HG02610 (cell line): ENCODE data around the gene ATP4A.
"Not testable (repeated sequence)": the region's sequence is repeated elsewhere in the genome, so short reads cannot be mapped to it uniquely, and the experiment has no call there.

Experiments
- ATAC-seq: cut with Tn5 transposase; IDR thresholded peaks from one replicate; pipeline ENCODE4 v1.9.1; 2021; ENCODE audit warnings: mild to moderate bottlenecking, moderate library complexity; ENCODE audit not compliant: unreplicated experiment

ATP4A gene

DNA sequence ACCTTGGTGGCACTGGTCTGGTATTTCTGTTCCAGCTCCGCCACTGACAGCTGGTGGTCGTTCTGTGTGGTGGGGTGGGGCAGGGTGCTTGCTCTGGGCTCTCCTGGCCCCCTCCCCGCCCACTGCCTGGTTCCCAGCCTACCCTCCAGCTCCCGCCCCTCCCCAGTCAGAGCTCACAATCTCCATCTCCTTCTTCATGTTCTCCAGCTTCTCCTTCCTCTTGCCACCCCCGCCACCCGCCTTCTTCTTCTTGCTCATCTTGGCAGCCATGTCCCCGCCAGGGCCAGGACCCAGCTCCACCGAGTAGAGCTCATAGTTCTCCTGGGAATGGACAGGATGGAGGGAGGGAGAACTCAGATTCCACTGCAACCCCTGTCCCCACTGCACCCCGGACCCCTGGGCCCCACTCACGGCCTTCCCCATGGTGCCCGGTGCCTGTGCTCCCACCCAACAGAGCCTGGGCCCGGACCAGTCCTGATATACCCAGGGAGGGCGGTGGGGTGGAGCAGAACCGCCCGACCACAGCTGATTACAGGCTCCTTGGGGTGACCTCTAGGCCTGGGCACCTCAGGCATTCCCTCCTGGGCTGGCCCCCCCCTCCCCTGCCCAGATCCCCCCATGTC is at the start of gene ATP4A:
ATP4A (minus strand) TSS at position 452 of the 623 bp plus-strand sequence; CDS start at position 423, 29 bp downstream.
- no peak for ATAC-seq

DNA sequence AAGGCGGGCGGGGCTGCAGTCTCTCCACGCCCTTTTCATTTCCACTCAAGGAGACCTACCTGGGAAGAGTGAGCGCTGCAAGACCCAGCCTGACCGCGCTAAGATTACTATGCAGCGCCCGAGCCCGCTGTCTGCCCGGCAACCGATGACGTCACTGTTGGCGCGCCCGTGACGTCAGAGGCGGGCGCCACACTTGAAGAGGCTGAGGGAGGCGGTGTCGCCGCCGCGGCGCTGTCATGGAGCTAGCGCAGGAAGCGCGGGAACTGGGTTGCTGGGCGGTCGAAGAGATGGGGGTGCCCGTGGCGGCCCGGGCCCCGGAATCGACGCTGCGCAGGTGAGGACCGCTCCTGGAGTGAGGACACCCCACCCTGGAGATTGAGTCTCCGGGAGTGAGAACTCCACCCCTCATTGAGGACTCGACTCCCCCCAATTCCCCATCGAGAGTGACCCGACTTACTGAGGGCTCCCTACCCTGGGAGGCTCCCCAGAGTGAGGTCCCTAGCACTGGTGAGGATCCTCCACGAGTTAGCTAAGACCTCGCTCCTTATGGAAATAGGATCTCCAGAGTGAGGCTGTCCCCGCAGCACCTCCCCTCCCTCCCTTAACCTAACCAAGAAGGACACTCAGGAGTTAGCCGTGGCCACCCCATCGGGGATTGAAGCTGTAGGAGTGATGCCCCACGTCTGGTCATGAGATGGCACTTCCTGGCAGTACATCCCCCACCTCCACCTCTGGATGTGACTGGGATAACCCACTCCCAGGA is 49.3 kb upstream of the ATP4A start, which contains the start of gene HAUS5:
HAUS5 (plus strand) TSS at position 177 of the 763 bp plus-strand sequence; CDS start at position 237, 60 bp downstream.
- peak; percentile 70 for ATAC-seq

DNA sequence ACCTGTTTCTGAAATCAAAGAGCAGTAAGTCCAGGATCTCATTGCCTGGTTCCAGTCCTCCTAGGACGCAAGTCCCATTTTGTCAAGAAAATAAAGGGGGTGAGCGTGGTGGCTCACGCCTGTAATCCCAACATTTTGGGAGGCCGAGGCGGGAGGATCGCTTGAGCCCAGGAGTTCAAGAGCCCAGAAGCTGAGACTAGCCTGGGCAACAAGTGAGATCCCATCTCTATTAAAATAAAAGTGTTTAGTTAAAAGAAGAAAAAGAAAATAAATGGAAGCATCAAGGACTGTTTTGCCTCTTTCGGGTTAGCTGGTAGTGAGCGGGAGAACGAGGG is 48.7 kb upstream of the ATP4A start:
- no peak for ATAC-seq

DNA sequence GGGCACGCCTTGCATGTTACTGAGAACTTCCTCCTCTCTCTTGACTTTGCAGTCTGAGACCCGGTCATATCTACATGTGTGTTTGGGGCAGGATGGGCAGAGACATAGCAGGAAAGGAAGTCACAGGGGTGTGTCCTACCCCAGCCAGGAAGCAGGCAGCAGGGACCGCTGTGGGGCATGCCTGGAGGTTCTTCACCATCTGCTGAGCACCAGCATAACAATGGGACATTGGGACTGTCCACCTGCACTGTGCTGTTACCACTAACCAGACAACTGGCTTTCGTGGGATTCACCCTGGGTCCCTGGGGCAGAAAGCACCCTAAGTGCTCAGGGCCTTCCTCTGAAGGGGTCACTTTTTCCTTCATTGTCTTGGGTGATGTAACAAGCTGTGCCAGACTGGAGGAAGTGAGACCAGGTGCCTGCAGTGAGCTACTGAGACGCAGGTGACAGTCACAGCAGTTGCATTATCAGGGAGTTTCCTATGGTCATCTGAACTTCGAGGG is 46.4 kb upstream of the ATP4A start:
- peak; percentile 42 for ATAC-seq

DNA sequence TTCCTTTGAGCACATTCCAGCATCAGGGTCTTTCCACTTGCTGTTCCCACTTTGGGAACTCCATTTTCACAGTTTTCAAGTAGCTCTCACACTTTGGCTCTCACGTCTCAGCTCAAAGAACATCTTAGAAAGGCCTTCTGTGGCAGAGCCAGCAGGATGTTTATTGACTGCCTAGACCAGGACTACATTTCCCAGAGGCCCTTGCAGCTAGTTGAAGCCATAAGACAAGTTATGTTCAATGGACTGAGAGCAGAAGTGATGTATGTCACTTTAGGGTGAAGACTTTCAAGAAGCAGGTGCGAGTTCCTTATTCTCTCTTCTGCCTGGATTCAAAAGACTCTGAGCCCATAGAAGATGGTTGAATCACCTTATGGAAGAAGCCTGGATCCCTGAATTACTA is 44.8 kb upstream of the ATP4A start:
- ATAC-seq, result no peak

DNA sequence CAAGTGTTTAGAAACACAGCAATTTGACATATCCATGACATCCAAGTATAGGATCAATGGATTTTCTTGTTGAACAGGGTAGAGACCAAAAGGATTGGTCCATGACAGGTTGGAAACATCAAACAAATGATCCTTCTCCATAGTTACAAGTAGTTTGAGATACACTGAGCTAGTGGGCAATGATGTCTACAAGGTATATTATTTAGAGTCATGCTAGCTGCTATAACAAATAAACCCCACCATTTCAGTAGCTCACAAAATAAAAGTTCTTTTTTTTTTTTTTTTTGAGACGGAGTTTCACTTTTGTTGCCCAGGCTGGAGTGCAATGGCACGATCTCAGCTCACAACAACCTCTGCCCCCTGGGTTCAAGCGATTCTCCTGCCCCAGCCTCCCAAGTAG is 44.2 kb upstream of the ATP4A start:
- no peak for ATAC-seq

DNA sequence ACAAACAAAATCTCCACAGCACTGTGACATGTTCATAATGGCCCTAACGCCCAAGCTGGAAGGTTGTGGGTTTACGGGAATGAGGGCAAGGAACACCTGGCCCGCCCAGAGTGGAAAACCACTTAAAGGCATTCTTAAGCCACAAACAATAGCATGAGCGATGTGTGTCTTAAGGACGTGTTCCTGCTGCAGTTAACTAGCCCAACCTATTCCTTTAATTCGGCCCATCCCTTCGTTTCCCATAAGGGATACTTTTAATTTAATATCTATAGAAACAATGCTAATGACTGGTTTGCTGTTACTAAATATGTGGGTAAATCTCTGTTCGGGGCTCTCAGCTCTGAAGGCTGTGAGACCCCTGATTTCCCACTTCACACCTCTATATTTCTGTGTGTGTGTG is 43.7 kb upstream of the ATP4A start:
- not testable (repeated sequence) for ATAC-seq

DNA sequence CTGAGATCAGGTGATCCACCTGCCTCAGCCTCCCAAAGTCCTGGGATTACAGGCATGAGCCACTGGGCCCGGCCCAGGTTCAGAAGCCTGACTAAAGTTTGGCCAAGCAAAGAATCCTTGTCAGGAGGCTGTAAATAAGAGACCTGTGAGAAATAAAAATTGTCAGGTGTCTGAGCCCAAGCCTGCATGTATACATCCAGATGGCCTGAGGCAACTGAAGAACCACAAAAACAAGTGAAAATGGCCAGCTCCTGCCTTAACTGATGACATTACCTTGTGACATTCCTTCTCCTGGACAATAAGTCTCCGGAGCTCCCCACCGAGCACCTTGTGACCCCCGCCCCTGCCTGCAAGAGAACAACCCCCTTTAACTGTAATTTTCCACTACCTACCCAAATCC is 41.0 kb upstream of the ATP4A start:
- ATAC-seq, result not testable (repeated sequence)

DNA sequence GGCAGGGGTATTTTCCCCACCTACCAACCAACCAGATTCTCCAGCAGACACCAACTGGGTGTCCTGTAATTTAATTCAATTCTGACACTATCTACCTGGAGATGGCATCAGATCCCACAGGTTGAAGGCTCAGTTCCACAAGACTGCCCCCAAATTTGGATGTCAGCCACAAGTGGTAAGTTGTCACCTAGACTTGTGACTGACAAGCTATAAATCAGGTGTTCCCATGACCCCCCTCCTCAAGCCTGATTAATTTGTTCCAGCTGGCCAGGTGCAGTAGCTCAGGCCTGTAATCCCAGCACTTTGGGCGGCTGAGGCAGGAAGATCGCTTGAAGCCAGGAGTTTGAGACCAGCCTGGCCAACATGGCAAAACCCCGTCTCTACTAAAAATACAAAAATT is 38.5 kb upstream of the ATP4A start:
- no peak for ATAC-seq

DNA sequence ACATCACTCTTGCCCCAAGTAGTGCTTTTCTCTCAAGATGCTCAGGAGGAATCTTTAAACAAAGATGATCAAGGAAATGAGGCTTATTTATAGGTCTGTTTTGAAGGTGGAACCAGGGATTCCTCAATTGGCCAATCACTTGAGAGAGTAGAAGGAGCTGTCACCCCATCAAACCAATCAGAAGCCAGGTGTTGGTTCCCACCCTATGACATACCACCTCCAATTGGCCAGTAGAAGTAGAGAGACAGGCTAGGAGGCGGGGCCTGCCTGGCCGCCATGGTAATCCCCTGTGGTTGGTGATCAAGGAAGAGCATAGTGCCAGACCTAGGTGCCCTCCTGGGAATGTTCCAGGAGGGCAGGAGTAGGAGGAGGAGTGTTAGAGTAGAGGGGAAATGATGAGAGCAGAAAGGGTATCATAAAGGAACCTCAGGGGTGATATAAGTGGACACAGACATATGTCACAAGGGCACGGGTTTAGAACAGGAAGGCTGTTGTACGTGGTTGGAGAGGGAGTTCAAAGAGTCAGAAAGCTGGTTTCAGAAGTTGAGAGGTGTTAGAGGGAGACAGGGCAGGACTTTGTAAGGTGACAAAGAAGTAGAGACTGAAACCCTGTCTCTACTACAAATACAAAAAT is 33.0 kb upstream of the ATP4A start:
- no peak for ATAC-seq

DNA sequence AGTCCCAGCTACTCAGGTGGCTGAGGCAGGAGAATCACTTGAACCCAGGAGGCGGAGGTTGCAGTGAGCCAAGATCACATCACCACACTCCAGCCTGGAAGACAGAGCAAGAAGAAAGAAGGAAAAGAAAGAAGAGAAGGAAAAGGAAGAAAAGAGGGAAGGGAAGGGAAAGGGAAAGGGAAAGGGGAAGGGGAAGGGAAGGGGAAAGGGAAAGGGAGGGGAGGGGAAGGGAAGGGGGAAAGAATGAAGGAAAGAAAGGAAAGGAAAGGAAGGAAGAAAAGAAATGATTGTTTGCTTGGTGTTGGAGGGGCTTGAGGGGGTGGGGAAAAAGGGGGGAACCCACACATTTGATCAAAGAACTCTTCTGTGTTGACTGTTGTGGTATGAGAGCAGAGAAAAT is 32.5 kb upstream of the ATP4A start:
- no peak for ATAC-seq

DNA sequence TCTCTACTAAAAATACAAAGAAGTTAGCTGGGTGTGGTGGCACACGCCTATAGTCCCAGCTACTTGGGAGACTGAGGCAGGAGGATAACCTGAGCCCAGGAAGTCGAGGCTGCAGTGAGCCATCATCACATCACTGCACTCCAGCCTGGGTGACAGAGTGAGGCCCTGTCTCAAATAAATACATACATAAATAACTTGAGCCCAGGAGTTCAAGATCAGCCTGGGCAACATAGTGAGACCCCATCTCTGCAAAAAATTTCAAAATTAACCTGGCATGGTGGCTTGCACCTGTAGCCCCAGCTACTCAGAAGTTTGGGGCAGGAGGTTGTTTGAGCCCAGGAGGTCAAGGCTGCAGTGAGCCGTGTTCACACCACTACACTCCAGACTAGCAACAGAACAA is 31.6 kb upstream of the ATP4A start:
- not testable (repeated sequence) for ATAC-seq

DNA sequence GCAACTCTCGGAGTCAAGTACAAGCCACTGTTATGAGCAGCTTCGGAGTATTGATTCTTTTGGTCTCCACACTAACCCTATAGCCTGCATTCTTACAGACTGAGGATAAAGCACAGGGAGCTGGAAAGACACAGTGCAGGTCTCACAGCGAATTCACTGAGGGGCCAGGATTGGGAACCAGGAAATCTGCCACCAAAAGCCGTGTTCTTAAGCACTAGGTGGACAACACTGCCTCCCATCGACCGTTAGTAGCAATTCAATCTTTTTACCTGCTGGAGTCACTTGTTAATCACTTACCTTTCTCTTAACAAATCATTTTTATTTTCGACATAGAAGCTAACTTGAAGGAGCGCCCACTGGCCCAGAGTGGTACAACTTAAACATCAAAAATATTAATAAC is 28.8 kb upstream of the ATP4A start:
- no peak for ATAC-seq

DNA sequence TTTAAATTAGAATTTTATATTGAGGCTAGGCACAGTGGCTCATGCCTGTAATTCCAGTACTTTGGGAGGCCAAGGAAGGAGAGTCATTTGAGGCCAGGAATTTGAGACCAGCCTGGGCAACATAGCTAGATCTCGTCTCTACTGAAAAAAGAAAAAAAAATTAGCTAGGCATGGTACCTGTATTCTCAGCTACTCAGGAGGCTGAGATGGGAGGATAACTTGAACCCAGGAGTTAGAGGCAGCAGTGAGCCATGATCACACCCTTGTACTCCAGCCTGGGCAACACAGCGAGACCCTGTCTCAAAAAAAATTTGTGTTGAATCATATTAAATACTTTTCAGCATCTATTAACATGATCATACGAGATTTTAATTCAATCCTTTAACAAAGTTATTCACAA is 27.4 kb upstream of the ATP4A start:
- no peak for ATAC-seq

DNA sequence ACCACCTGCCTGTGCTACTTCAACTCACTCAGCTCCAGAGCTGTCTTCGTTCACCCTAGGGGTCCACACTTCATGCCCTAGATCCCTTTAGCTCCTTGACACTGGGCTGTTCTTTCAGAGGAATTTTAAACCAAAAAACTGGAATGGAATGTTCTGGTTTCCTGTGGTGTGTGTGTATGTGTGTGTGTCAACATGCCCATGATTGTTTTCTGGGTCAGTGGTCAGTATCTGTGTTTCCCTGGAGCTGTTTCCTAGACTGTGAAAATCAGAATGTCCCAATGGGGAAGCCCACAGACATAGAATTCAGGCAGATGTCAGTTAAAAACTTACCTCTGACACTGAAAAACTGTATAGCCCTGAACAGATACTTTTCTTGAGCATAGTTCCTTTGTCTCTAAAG is 23.9 kb upstream of the ATP4A start:
- ATAC-seq, result no peak

DNA sequence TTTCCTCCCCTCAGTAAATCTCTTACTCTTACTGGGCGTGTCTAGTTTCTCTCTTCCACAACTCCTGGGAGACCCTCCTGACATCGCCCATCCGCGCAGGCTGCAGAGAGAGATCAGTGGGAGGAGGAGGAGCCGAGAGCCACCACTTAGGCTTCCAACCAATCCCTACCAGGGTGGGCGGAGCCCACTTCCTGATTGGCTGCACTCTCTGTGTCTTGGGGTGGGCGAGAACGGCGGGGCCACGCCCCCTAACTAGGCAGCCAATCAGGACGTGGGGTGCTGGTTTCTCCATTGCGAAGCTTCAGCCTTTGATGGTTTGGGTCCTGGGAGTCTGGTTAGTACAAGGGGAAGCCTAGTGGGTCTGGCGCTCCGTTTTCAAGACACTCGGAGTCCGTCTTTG is 22.4 kb upstream of the ATP4A start, which contains the start of gene PMIS2:
PMIS2 (plus strand) TSS at position 326 of the 400 bp plus-strand sequence. CDS start 87 bp downstream, outside the sequence.
- no peak for ATAC-seq

DNA sequence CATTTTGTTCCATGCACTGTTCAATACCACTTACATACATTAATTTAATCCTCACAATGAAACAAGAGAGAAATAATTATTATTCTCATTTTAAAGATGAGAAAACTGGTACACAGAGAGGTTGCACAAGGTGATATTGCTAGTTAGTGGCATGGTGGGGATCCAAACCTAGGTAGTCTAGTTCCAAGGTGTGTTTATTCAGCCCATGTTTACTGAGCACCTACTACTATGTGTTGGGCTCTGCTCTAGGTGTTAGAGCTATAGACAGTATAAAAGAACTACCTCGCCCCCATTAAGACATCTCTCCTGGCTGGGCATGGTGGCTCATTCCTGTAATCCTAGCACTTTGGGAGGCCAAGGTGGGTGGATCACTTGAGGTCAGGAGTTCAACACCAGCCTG is 19.3 kb upstream of the ATP4A start:
- no peak for ATAC-seq

DNA sequence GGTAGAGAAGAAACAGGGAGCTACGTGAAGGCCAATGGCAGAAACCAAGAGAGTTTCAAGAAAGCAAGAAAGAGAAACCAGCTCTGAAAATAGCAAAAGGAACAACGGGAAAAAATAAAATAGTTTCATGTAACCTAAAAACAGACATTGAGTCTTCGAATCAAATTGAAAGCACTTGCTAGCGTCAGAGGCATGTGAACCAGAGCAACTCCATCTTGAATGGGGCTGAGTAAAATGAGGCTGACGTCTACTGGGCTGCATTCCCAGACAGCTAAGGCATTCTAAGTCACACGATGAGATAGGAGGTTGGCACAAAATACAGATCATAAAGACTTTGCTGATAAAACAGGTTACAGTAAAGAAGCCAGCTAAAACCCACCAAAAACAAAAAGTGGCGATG is 15.2 kb upstream of the ATP4A start:
- no peak for ATAC-seq

DNA sequence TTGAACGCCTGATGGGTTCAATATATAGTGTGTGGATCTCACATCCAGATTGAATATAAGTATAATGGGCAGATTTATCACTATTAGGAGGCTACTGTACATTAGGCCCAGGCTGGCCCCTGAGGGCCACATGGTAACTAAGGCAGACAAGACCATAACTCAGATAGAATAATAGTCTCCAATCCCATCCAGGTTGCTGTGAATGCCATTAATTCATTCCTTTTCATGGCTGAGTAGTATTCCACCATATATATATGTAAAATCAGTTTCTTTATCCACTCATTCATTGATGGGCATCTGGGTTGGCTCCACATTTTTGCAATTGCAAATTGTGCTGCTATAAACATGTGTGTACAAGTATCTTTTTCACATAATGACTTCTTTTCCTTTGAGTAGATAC is 14.5 kb upstream of the ATP4A start:
- ATAC-seq, result no peak

DNA sequence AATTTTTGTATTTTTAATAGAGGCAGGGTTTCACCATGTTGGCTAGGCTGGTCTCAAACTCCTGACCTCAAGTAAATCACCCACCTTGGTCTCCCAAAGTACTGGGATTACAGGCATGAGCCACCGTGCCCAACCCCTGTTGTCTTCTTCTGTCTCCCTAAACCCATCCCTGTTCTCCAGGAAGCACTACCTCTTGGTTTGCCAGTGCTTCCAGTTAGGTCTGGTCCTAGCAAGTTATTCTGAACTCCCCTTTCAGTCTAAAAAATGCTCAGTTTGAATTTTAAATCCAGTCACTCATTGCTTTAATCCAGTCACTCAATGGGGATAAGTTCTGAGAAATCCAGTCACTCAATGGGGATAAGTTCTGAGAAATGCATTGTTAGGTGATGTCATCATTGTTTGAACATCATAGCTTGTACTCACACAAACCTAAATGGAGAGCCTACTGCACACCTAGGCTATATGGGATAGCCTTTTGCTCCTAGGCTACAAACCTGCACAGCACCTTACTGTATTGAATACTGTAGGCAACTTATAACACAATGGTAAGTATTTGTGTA is 8.0 kb upstream of the ATP4A start:
- ATAC-seq, result no peak

DNA sequence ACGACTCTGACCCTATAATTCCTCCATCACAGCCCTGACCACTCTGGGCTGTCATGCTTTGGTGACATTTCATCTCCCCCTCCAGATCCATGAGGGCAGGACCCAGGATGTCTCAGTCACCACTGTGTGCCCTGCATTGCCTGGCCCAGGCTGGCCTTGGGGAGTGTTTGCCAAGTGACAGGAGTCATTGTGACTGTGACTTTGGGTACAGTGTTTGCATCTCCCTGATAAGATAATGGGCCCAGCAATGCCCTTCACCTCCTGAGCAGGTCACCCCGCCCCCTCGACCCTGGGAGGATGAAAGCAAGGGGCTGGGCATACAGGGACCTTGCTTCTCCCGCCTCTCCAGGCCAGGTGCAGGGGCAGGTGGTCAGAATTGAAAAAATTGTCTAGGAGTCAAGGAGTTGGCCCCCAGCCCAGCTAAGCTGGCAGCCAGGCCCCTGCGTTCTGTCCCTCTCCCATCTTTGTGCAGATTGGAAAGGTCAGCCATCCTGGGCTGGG is 5.9 kb upstream of the ATP4A start:
- no peak for ATAC-seq
